Nephron progenitor cell (in vitro differentiated cells): ENCODE results near the gene IFT22.
"Not testable (repeated sequence)": the region's sequence is repeated elsewhere in the genome, so short reads cannot be mapped to it uniquely, and the experiment has no call there.

Experiments
- DNase-seq: peaks from one replicate; pipeline ENCODE4 v3.0.0; 2021
- H3K27ac Mint-ChIP-seq: 2 replicates; pipeline ENCODE4 v1.8.0; 2021; ENCODE audit warnings: mild to moderate bottlenecking, moderate library complexity, mixed read lengths
- H3K27me3 Mint-ChIP-seq: 2 replicates; pipeline ENCODE4 v1.8.0; 2021; ENCODE audit warnings: mild to moderate bottlenecking, low read depth, mixed read lengths; ENCODE audit not compliant: poor library complexity
- H3K36me3 Mint-ChIP-seq: 2 replicates; pipeline ENCODE4 v1.8.0; 2021; ENCODE audit warnings: low read depth, mixed read lengths
- H3K4me1 Mint-ChIP-seq: 2 replicates; pipeline ENCODE4 v1.8.0; 2021; ENCODE audit warnings: mixed read lengths
- H3K4me3 Mint-ChIP-seq: 2 replicates; pipeline ENCODE4 v1.8.0; 2021; ENCODE audit warnings: mild to moderate bottlenecking, moderate library complexity, mixed read lengths
- H3K9me3 Mint-ChIP-seq: 2 replicates; pipeline ENCODE4 v1.8.0; 2021; ENCODE audit warnings: mild to moderate bottlenecking, moderate library complexity, mixed read lengths
- TF ChIP-seq, protein P1 (sequence below): fragments of 200-600 bp; sonication (generic); IDR thresholded peaks from 2 replicates; pipeline ENCODE4 v1.5.0; 2021; ENCODE audit warnings: antibody characterized with exemption

The IFT22 gene

GRCh38 chr7:101294039-101294831, 27.4 kb downstream of the IFT22 start:
- H3K4me3 Mint-ChIP-seq: no peak overlapping the region
- H3K4me1 Mint-ChIP-seq: peaks cover 7% of the 10 kb centered on the region
- H3K9me3 Mint-ChIP-seq: peaks cover 5% of the 10 kb centered on the region
- no peak for DNase-seq
- H3K27me3 Mint-ChIP-seq: peaks cover 95% of the 10 kb centered on the region
- H3K27ac Mint-ChIP-seq: no peak overlapping the region
- TF ChIP-seq, protein P1, sequence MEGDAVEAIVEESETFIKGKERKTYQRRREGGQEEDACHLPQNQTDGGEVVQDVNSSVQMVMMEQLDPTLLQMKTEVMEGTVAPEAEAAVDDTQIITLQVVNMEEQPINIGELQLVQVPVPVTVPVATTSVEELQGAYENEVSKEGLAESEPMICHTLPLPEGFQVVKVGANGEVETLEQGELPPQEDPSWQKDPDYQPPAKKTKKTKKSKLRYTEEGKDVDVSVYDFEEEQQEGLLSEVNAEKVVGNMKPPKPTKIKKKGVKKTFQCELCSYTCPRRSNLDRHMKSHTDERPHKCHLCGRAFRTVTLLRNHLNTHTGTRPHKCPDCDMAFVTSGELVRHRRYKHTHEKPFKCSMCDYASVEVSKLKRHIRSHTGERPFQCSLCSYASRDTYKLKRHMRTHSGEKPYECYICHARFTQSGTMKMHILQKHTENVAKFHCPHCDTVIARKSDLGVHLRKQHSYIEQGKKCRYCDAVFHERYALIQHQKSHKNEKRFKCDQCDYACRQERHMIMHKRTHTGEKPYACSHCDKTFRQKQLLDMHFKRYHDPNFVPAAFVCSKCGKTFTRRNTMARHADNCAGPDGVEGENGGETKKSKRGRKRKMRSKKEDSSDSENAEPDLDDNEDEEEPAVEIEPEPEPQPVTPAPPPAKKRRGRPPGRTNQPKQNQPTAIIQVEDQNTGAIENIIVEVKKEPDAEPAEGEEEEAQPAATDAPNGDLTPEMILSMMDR: no peak
- no peaks in the 10 kb centered on the region for H3K36me3 Mint-ChIP-seq

DNA sequence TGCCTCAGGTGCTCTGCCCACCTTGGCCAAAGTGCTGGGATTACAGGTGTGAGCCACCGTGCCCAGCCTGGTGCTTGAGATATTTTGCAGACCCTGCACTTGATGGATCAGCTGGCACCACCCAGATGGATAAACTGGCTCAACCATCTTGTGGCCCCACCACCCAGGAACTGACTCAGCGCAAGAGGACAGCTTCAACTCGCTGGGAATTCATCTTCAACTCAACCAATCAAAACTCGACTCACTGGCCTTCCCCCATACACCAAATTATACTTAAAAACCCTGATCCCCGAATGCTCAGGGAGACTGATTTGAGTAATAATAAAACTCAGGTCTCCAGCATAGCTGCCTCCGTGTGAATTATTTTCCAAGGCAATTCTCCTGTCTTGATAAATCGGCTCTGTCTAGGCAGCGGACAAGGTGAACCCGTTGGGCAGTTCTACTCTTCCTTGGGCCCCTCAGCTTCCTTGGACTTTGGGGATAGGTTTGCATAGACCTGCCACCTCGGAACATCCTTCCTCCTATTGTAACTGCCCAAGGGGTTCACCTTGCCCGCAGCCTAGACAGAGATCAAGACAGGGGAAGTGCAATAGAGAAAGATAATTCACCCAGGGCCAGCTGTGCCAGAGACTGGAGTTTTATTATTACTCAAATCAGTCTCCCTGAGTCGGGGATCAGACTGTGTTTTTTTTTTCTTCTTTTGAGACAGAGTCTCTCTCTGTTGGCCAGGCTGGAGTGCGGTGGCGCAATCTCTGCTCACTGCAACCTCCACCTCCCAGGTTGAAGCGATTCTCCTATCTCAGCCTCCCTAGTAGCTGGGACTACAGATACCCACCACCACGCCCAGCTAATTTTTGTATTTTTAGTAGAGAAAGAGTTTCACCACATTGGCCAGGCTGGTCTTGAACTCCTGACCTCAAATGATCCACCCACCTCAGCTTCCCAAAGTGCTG, 28.3 kb downstream of the IFT22 start:
- H3K27ac Mint-ChIP-seq, DNase-seq, H3K4me3 Mint-ChIP-seq, H3K4me1 Mint-ChIP-seq, H3K36me3 Mint-ChIP-seq, H3K9me3 Mint-ChIP-seq: not testable (repeated sequence)
- peaks cover 95% of the 10 kb centered on the region for H3K27me3 Mint-ChIP-seq

DNA sequence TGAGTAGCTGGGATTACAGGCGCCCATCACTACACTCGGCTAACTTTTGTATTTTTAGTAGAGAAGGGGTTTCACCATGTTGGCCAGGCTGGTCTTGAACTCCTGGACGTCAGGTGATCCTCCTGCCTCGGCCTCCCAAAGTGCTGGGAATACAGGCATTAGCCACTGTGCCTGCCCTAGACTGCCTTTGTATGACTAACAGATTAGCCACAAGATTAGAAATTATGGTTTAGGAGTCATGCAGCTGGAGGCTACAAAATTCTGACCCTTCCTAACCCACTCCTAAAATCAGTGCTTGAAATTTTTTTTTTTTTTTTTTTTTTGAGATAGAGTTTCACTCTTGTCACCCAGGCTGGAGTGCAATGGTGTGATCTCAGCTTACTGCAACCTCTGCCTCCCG, 29.0 kb downstream of the IFT22 start:
- H3K27me3 Mint-ChIP-seq: peaks cover 93% of the 10 kb centered on the region

GRCh38 chr7:101290186-101291037, 31.2 kb downstream of the IFT22 start:
- H3K27me3 Mint-ChIP-seq: peaks cover 90% of the 10 kb centered on the region
- not testable (repeated sequence) for H3K27ac Mint-ChIP-seq, H3K36me3 Mint-ChIP-seq, H3K4me3 Mint-ChIP-seq, H3K9me3 Mint-ChIP-seq, H3K4me1 Mint-ChIP-seq
- TF ChIP-seq, protein P1: peak; percentile 75
- DNase-seq: peak; percentile 84

More for the DNA sequence above, 29.0 kb downstream of the IFT22 start:
- not testable (repeated sequence) for H3K4me3 Mint-ChIP-seq, H3K9me3 Mint-ChIP-seq, H3K4me1 Mint-ChIP-seq, H3K27ac Mint-ChIP-seq, H3K36me3 Mint-ChIP-seq, DNase-seq

- not testable (repeated sequence) for DNase-seq, H3K4me3 Mint-ChIP-seq, H3K4me1 Mint-ChIP-seq, H3K36me3 Mint-ChIP-seq, H3K9me3 Mint-ChIP-seq, H3K27ac Mint-ChIP-seq
- peaks cover 85% of the 10 kb centered on the region for H3K27me3 Mint-ChIP-seq
Observed at GRCh38 chr7:101289687-101290086, 31.9 kb downstream of the IFT22 start.

GRCh38 chr7:101288439-101288838, 33.2 kb downstream of the IFT22 start:
- peaks cover 72% of the 10 kb centered on the region for H3K27me3 Mint-ChIP-seq
- H3K27ac Mint-ChIP-seq: no peak overlapping the region
- no peak overlapping the region for H3K4me3 Mint-ChIP-seq
- no peaks in the 10 kb centered on the region for H3K9me3 Mint-ChIP-seq
- no peak for DNase-seq
- TF ChIP-seq, protein P1: no peak
- no peaks in the 10 kb centered on the region for H3K36me3 Mint-ChIP-seq
- peaks cover 7% of the 10 kb centered on the region for H3K4me1 Mint-ChIP-seq

GRCh38 chr7:101287032-101287431, 34.6 kb downstream of the IFT22 start:
- no peak for DNase-seq
- peaks cover 14% of the 10 kb centered on the region for H3K4me1 Mint-ChIP-seq
- peaks cover 61% of the 10 kb centered on the region for H3K27me3 Mint-ChIP-seq
- TF ChIP-seq, protein P1: no peak
- no peak overlapping the region for H3K27ac Mint-ChIP-seq
- no peak overlapping the region for H3K4me3 Mint-ChIP-seq
- no peaks in the 10 kb centered on the region for H3K9me3 Mint-ChIP-seq
- no peaks in the 10 kb centered on the region for H3K36me3 Mint-ChIP-seq

- not testable (repeated sequence) for H3K36me3 Mint-ChIP-seq, DNase-seq, H3K4me3 Mint-ChIP-seq, H3K9me3 Mint-ChIP-seq, H3K27ac Mint-ChIP-seq
- Mint-ChIP-seq H3K27me3 (peaks cover 52% of the 10 kb centered on the region), H3K4me1 (peaks cover 23% of the 10 kb centered on the region)
Observed at GRCh38 chr7:101285880-101286279, 35.7 kb downstream of the IFT22 start.
